Measurements from ENCODE around the gene ABCG8.

GRCh38 chr2:43877782-43878464 lies 39.2 kb downstream of the ABCG8 start:
- TF ChIP-seq CTCF (IDR thresholded peaks at IDR 0.05) (peak; percentile 56 to 89 (median 82)), POLR2A (IDR thresholded peaks at IDR 0.05) (no peak)
